HG03442 (cell line): ENCODE measurements around the gene NRDE2.
A peak's percentile ranks its signal among the peaks of the same experiment; 100 is the strongest.
"Not testable (repeated sequence)": the region's sequence is repeated elsewhere in the genome, so short reads cannot be mapped to it uniquely, and the experiment has no call there.

Source experiments
- ATAC-seq: cut with Tn5 transposase; IDR thresholded peaks from one replicate; pipeline ENCODE4 v1.9.1; 2021; ENCODE audit warnings: mild to moderate bottlenecking, moderate library complexity; ENCODE audit not compliant: unreplicated experiment

NRDE2 gene

DNA sequence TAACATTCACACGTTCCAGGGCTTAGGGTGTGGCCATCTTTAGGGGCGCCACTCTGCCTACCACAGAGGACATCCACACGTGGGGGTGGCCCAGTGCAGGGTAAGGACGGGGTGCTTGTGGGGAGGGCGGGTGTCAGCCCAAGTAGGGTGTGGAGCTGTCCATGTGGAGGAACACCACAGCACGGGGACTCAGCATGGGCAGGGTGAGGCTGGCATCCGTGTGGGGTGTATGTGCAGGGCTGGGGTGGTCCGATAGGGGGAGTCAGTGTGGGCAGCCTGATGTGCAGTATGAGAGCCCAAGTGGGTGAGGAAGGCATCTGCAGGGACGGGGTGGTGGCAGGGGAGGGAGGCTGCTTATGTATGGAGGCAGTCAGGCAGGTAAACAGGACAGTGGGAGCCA, 57.7 kb downstream of the NRDE2 start:
- no peak for ATAC-seq

DNA sequence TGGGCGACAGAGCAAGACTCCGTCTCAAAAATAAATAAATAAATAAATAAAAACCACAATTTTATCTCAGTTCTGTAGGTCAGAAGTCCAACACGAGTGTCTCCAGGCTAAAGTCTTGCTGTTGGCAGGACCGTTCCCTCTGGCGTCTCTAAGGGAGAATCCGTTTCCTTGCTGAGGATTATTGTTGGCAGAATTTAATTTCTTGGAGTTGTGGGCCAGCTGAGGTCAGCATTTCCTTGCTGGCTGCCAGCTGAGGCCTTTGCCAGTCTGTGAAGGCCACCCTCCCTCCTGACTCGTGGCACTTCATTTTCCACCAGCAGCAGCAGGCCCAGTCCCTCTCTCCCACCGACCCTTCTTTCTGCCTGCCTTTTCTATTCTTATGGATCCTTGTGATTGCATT, 58.2 kb downstream of the NRDE2 start:
- no peak for ATAC-seq

DNA sequence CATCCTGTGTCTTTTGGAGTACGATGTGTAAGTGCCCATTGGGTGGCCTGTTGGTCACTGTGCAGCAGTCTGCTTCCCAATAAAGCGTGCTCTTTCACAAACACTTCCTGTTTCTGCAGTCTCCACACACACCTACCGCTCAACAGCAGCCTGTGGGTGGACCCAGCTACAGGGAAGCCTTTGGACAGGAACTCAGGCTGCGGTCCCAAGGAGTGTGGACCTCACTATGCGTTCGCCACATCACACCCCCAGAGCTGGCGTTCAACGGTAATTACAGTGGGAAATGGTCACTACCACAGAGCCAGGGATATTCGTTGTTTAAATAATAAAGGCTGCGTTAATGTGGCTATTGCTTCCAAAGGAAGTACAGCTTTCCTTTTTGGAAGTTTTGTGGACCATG, 59.2 kb downstream of the NRDE2 start:
- no peak for ATAC-seq

DNA sequence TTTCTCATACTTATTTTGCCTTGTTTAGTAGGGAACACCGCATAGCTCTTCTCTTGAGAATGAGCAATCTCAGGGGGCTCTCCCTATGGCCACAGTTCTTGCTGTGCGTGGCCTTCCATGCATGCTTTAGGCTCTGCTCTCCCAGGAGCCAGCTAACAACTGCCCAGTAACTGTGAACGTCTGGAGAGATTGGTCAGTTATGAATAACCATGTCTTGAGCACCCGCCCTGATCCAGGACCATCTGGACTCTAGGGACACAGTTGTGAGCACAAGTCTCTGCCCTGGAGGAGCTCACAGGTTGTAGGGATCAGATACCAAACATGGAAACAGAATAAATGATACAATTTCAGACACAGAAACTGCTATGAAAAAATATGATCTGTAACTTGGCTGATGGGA, 63.3 kb downstream of the NRDE2 start:
- ATAC-seq = no peak

DNA sequence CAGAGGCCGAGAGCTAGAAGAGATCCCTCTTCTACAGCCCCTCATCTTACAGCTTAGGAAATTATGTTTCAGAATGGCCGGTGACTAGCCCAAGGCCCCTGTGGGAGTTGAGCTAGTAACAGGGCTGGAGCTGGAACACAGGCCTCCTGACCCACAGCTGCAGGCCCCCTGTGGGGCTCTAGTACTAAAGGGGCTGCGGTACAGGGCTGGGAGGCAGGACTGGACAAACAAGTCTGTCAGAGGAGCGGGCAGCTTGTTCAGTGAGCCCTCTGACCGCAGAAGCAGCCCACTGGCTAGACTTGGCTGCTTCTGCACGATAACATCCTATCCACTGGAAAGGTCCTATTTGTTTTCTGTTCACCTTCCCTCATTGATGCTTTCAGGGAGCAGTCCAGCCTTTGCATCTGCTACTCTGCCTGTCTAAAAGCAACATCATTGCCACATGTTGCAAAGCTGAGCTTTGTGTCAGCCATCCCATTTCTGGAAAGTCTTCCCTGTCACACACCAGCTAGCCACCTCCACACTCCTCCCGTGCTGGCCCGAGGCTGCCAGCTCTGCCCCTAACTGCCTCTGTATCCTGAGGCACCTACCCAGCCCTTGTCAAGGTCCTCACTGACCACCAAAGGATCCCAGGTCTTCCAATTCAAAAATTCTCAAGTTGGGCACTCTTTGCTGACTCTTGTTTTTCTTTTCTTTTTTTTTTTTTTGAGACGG, 65.1 kb downstream of the NRDE2 start:
- ATAC-seq = no peak

DNA sequence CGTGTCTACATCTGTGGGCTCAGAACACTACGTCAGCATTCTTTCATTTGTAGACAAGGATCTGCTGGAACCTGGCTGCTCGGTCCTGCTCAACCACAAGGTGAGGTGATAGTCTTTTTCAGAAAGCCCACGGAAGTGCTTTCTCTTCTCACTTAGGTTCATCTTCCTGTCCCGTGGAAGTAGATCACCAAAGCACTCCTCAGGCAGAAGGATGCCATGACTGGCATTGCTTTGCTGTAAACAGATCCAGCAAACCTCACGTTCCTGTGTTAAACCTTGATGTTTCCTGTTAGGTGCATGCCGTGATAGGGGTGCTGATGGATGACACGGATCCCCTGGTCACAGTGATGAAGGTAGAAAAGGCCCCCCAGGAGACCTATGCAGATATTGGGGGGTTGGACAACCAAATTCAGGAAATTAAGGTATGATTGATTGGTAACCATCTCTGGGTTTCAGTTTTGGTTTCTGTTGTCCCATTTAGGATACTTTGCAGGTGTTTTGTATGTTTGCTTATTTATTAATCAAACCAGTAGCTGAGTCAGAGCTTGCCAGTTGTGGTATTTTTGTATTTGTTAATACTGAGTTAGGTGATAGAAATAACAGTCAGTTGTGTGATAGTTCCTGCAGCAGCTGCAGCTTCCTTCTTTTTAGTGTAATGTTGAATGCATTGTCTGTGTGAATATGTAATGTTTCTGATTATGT, 67.8 kb downstream of the NRDE2 start:
- ATAC-seq = peak; percentile 55

DNA sequence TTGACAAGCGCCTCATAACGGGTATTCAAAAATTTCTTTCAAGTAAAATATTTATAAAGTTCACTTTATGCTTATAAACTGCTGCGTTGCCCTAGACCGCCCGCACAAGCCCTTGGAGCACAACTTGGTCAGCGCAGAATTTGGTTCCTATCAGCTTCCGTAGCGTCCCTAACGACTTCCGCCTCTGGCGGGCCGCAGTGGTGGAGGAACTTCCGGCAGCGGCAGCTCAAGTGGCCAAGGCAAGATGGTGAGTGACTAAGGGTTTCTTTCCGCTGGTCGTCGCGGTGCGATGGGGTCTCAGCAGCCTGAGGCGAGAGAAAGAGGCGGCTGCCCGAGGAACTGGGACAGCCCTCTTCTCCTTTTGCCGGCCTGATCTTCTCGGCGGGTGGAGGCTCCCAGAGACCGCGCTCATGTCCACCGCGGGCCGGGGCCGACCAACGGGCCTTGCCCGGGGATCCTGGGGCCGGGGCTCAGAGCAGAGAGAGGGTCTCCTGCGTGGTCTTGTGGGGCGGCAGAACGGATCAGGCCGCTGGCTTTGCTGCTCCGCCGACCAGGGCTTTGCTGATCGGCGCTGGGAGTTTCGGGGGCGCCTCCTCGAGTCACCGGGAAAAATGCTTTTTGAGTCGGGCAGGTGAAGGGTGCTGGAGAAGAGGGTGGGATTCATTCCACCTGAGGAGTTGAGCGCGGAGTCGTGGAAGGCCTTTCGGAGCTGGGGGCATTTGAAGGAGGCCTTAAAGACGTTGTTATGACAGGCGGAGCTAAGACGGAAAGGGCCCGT, 75.2 kb downstream of the NRDE2 start, which contains the start of gene PSMC1:
TSS of gene PSMC1 (plus strand) at position 200 of the 778 bp plus-strand sequence. CDS start at position 245, 45 bp downstream.
- ATAC-seq = peak; percentile 93

DNA sequence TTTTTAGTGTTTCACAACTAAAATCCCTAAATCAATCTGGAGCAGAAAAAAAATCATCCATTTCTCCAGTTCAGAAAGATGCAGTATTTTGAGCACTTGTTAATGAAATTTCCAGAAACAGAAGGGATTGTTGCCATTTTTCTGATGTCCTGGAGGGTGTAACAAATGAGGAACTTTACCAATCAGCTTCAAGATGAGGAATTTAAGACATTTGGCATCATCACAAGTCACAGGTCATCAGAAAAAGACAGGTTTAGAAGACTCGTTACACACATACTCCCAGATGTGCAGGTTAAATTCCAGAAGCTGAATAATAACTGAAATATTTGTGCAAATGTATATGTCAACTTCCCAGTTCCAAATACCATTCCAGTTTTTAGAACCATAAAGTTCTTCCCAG, 75.9 kb downstream of the NRDE2 start:
- no peak for ATAC-seq

DNA sequence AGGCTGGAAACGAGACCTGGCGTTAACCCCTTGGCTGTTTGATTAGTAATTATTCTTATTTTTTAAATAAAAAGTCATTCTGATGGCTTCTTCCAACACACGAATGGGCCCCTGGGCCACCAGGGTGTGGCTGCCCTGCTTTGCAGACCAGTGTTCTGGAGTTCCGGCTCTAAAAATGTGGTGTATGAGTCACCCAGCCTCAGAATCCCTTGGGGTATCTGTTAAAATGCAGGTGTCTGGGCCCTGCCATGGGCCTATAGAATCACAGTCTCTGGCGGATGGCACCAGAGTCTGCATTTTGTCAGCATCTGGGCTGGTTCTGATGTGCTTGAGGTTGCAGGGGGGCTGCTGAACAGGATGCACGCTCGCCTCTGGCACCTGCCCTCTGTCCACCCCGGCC, 77.9 kb downstream of the NRDE2 start:
- ATAC-seq = no peak

DNA sequence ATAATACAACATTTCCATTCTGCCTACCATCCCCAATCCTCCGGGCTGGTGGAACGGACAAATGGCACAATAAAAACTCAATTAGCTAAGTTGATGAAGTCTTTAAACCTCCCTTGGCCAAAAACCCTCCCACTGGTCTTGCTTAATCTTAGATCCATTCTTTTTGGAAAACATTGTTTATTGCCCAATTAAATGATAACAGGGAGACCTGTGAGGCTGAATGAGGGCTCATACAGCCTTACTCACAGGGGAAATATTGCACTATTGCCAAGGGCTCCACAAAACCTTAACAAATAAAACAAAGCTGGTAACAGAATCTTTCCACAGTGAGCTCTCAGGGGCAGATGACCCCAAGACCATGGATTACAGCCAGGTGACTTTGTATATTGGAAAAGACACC, 83.1 kb downstream of the NRDE2 start:
- ATAC-seq = no peak

DNA sequence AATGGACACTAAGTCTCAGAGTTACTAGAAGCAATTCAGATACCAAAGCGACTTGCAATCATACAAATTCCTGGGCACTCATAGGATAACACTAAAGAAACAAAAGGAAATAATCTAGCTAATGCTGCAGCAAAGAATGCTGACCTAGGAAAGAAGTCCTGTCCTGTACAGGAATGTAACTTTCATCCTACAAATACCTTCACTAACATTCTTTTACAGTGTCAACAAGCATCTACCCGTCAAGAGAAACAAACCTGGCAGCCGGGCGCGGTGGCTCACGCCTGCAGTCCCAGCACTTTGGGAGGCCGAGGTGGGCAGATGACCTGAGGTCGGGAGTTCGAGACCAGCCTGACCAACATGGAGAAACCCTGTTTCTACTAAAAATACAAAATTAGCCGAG, 84.3 kb downstream of the NRDE2 start:
- not testable (repeated sequence) for ATAC-seq

DNA sequence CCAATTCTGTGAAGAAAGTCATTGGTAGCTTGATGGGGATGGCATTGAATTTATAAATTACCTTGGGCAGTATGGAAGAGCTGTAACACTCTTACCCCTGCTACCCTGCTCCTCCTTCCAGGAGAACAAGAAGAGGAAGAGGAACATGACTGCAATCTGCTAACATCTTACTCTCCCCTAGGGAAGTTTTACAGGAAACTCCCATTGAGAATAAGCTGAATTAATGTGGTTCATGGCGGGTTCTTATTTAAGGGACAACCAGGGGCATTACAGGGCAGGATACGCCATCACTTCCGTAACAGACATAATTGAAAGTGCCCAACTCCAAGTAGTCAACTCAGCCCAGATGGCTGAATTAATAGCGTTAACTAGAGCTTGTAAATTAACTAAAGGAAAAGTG, 84.8 kb downstream of the NRDE2 start:
- ATAC-seq = no peak

DNA sequence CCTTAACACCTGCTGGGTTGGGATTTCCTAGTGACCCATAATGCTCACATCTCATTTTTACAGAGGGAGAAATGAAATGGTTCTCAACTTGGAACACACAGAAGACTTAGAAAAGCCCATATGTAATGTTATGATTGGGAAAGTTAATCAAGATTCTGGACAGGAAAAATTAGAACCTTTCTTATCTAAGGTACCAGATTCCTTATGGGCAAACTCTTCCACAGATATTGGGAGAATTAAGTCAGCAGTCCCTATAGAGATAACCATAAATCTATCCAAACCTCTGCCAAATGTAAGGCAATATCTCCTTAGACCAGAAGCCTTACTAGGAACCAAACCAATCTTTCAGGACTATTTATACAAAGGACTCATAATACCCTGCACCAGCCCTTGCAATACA, 89.3 kb downstream of the NRDE2 start:
- ATAC-seq = no peak

DNA sequence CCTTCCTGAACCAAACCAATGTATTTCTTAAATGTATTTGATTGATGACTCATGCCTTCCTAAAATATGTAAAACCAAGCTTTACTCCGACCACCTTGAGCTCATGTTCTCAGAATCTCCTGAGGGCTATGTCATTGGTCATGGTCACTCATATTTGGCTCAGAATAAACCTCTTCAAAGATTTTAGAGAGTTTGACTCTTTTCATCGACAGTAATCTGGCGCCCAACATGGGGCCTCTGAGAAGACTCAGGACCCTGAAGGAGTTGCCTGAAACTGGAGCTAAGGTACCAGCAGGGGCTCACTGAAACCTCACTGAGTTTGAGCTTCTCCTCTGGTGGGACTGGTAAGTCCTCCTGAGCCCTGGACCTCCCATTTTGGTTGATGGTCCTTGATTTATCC, 92.6 kb downstream of the NRDE2 start:
- ATAC-seq = no peak

DNA sequence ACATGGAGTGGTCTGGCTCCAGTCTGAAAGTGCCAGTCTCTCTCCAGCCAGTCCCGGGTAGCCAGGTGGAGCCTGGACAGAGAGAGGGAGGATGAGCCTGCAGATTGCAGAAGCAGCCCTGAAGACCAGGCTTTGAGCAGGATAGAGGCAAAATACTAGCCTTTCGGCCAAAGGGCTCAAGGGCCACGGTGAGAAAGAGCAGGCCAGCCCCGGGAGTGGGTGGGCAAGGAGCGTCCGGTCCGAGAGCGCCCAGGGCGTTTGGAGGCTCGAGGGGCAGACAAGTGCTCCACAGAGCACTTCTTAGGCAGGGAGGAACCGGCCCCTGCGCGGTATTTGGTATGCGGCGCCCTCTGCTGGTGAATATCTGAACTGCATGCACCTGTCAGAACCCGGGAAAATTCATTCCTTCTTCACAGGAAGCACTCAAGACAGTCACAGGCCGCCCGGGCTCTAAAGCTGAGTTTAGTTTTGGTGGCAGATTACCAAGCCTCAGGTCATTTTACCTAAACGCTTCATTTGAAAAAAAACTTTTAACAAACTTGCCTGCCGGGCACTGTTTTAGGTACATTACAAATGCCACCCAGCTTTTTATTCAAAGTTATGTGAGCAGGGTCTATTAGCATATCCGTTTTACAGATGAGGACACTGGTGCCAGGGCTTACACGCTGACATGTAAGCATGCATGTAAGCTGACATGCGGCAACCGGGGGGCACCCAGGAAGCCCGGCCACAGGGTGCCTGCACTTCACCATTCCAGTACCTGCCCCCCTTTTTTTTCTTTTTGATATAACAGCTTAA, 96.4 kb downstream of the NRDE2 start:
- ATAC-seq = peak; percentile 72

DNA sequence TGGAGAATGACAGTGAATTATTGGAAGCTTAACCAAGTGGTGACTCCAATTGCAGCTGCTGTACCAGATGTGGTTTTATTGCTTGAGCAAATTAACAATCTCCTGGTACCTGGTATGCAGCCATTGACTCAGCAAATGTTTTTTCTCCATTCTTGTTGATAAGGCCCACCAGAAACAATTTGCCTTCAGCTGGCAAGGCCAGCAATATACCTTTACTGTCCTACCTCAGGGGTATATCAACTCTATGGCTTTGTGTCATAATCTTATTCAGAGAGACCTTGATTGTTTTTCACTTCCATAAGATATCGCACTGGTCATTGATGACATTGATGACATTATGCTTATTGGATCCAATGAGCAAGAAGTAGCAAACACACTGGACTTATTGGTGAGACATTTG, 101.8 kb downstream of the NRDE2 start:
- ATAC-seq = not testable (repeated sequence)

DNA sequence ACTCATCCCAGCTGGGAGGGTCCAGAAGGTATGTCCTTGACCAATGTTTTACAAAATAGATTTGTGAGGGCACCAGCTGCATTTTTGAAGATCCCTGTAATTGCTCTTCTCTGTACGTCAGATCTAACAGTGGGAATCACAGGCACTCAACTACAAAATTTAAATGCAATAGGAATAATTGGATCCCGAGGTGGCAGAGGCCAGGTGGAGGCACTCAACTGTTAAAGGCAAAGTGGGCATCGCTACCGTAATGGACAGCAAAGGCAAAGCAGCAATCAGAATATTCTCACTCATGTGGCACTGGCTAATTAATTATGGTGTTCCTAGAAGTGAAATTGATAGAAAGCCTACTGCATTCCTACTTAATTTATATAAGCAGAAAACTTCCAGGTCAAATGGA, 103.3 kb downstream of the NRDE2 start:
- ATAC-seq = no peak
